Skeletal muscle tissue (tissue), 4 donors: ENCODE data around the gene ANKS1B. TPM values are rescaled to one million over a fixed set of nuclear protein-coding genes. Genes with fewer than 3 reads are reported as not detected.
A peak's percentile ranks its signal among the peaks of the same experiment; 100 is the strongest.

Source experiments
- H3K27ac ChIP-seq: one replicate; pipeline ENCODE4 v1.7.0; 2013; ENCODE audit warnings: mild to moderate bottlenecking, low read depth, low read length, inconsistent platforms
- H3K27me3 ChIP-seq, 3 donors: one replicate each; pipeline ENCODE4 v1.7.0; 2013; ENCODE audit warnings: low read length in 3 of 3; ENCODE audit not compliant: control insufficient read depth in 3 of 3, insufficient read depth in 3 of 3
- H3K36me3 ChIP-seq, 3 donors: one replicate each; pipeline ENCODE4 v1.7.0; 2013; ENCODE audit warnings: low read length in 3 of 3; ENCODE audit not compliant: control insufficient read depth in 3 of 3, insufficient read depth in 3 of 3
- H3K4me1 ChIP-seq, 3 donors: one replicate each; pipeline ENCODE4 v1.7.0; 2013; ENCODE audit warnings: low read length in 3 of 3, mild to moderate bottlenecking in 3 of 3; ENCODE audit not compliant: control insufficient read depth in 3 of 3, insufficient read depth in 3 of 3
- H3K4me3 ChIP-seq, 3 donors: one replicate each; pipeline ENCODE4 v1.7.0; 2013; ENCODE audit warnings: low read length in 3 of 3
- H3K9ac ChIP-seq, 3 donors: one replicate each; pipeline ENCODE4 v1.7.0; 2013; ENCODE audit warnings: low read length in 3 of 3, mild to moderate bottlenecking in 3 of 3, moderate library complexity in 2 of 3, low read depth in 1 of 3
- H3K9me3 ChIP-seq, 3 donors: one replicate each; pipeline ENCODE4 v1.7.0; 2013; ENCODE audit warnings: low read length in 3 of 3; ENCODE audit not compliant: control insufficient read depth in 3 of 3
- total RNA-seq: library from RNA; depleted of rRNA; stranded (reverse); fragments of >200 nt; gene quantifications from one replicate; pipeline ENCODE4 v1.2.3, GENCODE V29; 2014
- donor health status: Osteomylitis.

Gene ANKS1B
- total RNA-seq, 1 donor from 2014 or later: 10.4 TPM

DNA sequence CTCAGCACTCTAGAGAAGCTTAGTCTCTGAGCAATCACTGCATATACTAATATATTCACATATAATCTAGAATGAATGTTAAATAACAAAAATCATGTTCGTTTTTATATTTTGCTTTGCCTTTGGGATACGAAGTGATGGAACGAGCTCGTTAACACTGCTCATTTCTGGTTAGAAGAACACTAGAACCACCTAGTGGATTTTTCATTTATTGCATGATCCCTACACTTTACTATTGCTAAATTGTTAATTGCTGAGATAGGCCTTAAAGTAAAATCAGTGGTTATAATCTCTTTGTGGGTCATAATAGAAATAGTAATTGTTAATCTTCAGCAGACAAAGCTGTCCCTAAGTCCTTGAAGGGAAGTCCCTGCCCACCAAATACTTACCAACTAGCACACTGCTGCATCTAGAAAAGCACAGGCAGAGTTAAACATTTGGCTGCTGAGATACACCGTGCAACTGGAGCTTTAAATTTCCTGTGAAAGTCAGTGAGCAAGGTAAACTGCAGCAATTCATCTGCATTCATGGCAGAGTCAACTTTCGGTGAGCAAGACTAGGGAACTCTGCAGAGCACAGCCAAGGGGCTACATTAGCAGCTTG lies 985.9 kb downstream of the ANKS1B start:
- Histone ChIP-seq H3K36me3 (no peaks in the 10 kb centered on the region), H3K4me1 (peaks cover 0 to 3% (median 0%) of the 10 kb centered on the region in 3 donors), H3K9me3 (no peaks in the 10 kb centered on the region), H3K4me3 (no peak overlapping the region), H3K27ac (no peak overlapping the region), H3K27me3 (no peaks in the 10 kb centered on the region), H3K9ac (peak overlapping the region in 1 of 3 donors; percentile 12)

DNA sequence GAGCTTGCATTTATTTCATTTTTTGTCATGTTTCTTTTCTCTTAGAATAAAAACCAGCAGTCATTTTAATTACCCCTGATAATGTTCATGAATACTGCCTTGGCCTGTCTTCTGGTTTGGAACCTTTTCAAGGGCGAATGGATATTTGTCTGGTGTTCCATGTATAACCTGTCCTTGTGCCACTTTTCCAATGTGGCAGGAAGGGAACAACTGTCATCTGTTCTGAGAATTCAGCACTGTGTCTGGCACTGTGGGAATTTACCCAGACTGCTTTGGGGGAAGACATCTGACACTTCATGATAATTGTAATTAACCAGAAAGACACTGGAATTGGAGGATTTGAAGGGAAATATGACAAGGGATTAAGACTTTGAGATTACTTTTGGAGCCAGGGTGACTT lies 986.8 kb downstream of the ANKS1B start:
- Histone ChIP-seq H3K36me3 (no peaks in the 10 kb centered on the region), H3K4me1 (peaks cover 0 to 3% (median 0%) of the 10 kb centered on the region in 3 donors), H3K4me3 (no peak overlapping the region), H3K27ac (no peak overlapping the region), H3K9me3 (no peaks in the 10 kb centered on the region), H3K27me3 (no peaks in the 10 kb centered on the region), H3K9ac (peak overlapping the region in 1 of 3 donors; percentile 32)

DNA sequence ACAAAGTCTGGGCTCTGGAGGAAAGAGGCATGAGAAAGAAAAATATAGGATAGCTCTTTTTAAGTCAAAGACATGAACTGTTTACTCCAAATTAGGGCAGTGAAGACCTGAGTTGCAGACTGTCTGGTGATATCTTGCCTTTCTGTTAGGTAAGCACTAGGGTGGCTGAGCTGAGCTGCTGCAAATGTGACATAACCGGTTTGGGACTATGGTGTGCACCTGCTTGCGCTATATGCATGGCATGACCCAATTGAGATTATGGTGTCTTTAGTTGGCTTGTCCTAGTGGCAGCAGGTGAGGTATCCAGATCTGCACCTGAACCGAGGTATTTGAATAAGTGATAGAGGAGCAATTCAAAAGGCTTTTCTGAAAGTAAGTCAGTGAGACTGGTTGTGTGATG lies 994.1 kb downstream of the ANKS1B start:
- no peaks in the 10 kb centered on the region for H3K27me3 ChIP-seq
- no peak overlapping the region for H3K27ac ChIP-seq
- no peaks in the 10 kb centered on the region for H3K4me1 ChIP-seq
- no peak overlapping the region for H3K9ac ChIP-seq
- H3K9me3 ChIP-seq: peaks cover 0 to 1% (median 0%) of the 10 kb centered on the region in 3 donors
- no peaks in the 10 kb centered on the region for H3K36me3 ChIP-seq
- no peak overlapping the region for H3K4me3 ChIP-seq

DNA sequence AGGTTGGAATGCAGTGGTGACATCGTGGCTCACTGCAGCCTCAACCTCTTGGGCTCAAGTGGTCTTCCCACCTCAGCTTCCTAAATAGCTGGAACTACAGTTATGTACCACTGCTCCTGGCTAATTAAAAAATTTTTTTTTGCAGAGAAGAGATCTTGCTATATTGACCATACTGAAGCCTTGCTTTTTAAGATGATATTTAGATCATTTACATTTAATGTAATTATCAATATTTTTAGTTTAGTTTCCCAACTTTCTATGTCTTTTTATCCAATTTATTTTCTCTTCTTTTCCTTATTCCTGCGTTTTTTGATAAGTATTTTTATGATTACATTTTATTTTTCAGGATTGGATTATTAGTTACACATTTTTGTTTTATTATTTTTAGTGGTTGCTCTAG lies 999.6 kb downstream of the ANKS1B start:
- Histone ChIP-seq H3K27ac (no peak overlapping the region), H3K4me1 (no peaks in the 10 kb centered on the region), H3K9me3 (peaks cover 0 to 2% (median 0%) of the 10 kb centered on the region in 3 donors), H3K9ac (no peak overlapping the region), H3K36me3 (no peaks in the 10 kb centered on the region), H3K27me3 (no peaks in the 10 kb centered on the region), H3K4me3 (no peak overlapping the region)

DNA sequence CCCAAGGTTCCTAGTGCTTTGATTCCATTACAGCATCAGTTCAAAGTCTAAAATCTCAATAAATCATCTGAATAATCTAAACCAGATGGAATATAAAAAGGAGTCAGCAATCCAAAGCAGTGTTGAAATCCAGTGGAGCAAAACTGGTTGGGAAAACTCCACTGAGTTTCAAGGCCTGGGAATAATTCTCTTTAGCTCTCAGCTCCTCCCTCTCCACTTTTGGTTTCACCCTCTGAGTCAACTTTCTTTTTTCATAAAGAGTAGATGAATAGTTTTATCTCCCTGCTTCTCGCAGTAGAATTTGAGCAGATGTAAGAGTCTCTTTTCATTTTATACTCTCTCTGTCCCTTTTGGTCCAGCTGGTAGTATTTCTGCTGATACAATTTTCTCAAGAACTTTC lies 1001.1 kb downstream of the ANKS1B start:
- Histone ChIP-seq H3K27ac (no peak overlapping the region), H3K36me3 (no peaks in the 10 kb centered on the region), H3K9ac (no peak overlapping the region), H3K9me3 (peaks cover 0 to 2% (median 0%) of the 10 kb centered on the region in 3 donors), H3K4me3 (no peak overlapping the region), H3K27me3 (no peaks in the 10 kb centered on the region), H3K4me1 (no peaks in the 10 kb centered on the region)

DNA sequence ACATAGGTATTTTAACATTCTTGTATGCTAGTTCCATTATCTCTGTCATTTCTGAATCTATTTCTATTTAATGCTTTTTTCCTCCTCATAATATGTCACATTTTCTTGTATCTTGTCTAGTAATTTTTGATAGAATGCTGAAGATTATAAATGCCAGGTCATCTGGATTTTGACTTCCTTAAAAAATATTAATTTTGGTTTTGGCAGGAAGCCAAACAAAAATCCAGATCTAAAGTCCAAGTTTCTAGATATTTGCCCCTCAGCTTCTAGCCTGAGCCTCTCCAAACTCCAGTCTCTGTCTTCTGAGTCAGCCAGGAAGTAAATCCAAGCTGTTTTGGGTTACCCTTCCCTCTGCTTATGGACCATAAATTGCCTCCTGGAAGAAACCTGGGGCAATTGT lies 1004.2 kb downstream of the ANKS1B start:
- Histone ChIP-seq H3K4me3 (no peak overlapping the region), H3K9me3 (no peaks in the 10 kb centered on the region), H3K9ac (no peak overlapping the region), H3K4me1 (no peaks in the 10 kb centered on the region), H3K27ac (no peak overlapping the region), H3K27me3 (no peaks in the 10 kb centered on the region), H3K36me3 (no peaks in the 10 kb centered on the region)

DNA sequence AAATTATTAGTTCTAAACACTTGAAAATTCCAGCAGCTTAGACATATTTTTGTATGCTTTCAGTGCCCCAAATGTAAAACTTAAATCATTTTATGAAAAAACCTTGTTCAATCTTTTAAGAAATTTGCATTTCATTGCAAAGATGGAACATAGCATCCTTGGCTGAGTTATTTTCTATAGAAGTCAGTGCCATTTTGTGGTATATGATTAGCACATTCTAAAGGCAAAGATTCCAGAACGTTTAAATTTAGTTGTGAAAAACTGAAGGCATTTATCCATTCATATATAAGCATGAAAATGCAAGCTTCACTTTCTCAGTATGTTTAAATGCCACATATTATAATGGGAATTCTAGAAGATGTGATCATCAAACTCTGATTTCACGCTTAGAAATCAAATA lies 1007.5 kb downstream of the ANKS1B start:
- H3K4me1 ChIP-seq: no peaks in the 10 kb centered on the region
- no peaks in the 10 kb centered on the region for H3K9me3 ChIP-seq
- H3K9ac ChIP-seq: no peak overlapping the region
- H3K4me3 ChIP-seq: no peak overlapping the region
- H3K27ac ChIP-seq: no peak overlapping the region
- H3K27me3 ChIP-seq: no peaks in the 10 kb centered on the region
- H3K36me3 ChIP-seq: no peaks in the 10 kb centered on the region

DNA sequence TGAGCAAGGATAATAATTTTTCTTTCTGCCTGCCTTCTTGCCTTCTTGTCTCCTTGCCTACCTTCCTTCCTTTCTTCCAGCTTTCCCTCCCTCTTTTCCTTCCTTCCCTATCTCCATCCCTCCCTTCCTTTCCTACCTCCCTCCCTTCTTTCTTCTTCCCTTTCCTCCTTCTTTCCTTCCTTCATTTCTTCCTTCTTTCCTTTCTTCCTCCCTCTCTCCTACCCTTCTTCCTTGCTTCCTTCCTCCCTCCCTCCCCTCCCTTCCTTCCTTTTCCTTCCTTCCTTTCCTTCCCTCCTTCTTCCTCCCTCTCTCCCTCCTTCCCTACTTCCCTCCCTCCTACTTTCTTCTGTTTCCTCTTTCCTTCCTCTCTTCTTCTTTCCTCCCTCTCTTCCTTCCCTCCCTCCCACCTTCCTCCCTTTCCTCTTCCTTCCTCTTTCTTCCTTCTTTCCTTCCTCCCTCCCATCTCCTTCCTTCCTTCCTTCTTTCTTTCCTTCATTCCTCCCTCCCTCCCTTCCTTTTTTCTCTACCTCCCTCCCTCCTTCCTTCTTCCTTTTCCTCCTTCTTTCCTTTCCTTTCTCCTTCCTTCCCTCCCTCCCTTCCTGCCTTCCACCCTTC lies 1009.9 kb downstream of the ANKS1B start:
- no peak overlapping the region for H3K4me3 ChIP-seq
- no peaks in the 10 kb centered on the region for H3K36me3 ChIP-seq
- H3K9me3 ChIP-seq: no peaks in the 10 kb centered on the region
- H3K4me1 ChIP-seq: no peaks in the 10 kb centered on the region
- H3K27ac ChIP-seq: no peak overlapping the region
- no peaks in the 10 kb centered on the region for H3K27me3 ChIP-seq
- no peak overlapping the region for H3K9ac ChIP-seq

DNA sequence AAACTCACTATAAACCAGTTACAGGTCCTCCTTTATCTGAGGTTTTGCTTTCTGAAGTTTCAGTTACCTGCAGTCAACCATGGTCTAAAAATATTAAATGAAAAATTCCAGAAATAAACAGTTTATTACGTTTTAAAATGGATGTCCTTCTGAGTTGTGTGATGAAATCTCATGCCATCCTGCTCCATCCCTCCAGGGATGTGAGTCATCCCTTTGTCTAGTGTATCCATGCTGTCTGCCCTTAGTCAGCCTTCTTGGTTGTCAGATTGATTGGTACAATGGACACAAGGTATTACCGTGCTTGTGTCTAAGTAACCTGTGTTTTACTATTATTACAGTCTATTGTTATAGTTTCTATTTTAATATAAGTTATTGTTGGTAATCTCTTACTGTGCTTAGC lies 1011.3 kb downstream of the ANKS1B start:
- no peaks in the 10 kb centered on the region for H3K4me1 ChIP-seq
- no peak overlapping the region for H3K9ac ChIP-seq
- H3K9me3 ChIP-seq: no peaks in the 10 kb centered on the region
- no peak overlapping the region for H3K4me3 ChIP-seq
- no peaks in the 10 kb centered on the region for H3K27me3 ChIP-seq
- H3K36me3 ChIP-seq: no peaks in the 10 kb centered on the region
- H3K27ac ChIP-seq: no peak overlapping the region

DNA sequence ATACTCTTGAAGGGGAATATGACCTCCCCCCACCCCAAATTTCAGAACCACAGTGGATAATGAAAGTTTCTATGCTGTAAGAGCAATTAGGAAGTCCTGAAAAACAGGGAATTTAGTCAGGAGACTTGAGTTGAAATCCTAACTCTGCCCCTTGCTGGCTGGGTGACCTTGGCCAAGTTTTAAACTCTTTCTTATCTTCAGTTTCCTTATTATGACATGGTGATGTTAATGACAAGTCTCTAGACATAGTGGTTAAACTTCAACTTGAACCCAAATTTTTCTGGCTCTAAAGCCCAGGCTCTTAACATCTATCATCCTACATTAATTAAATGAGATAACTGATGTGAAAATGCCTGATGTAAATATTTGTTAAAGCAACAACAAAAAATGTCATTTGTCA lies 1013.8 kb downstream of the ANKS1B start:
- Histone ChIP-seq H3K4me3 (no peak overlapping the region), H3K4me1 (no peaks in the 10 kb centered on the region), H3K36me3 (no peaks in the 10 kb centered on the region), H3K27ac (no peak overlapping the region), H3K27me3 (no peaks in the 10 kb centered on the region), H3K9me3 (no peaks in the 10 kb centered on the region), H3K9ac (no peak overlapping the region)
